Gastrocnemius medialis (tissue), 4 donors: ENCODE measurements around the gene MEF2D. TPM values are rescaled to one million over a fixed set of nuclear protein-coding genes. Genes with fewer than 3 reads are reported as not detected.

Source experiments
- ATAC-seq, 2 donors: fragments of 150-250 bp; one replicate each; pipeline ENCODE4 v1.9.1; 2016
- DNase-seq, 2 donors: peaks; one replicate each; pipeline ENCODE4 v3.0.0-alpha.2; 2019
- H3K27ac ChIP-seq, 4 donors: fragments of 200-600 bp; sonication (generic); 1 replicate in 1 of 4; 2 replicates in 3 of 4; pipeline ENCODE4 v1.5.1; 2016 to 2018; ENCODE audit warnings: mild to moderate bottlenecking in 2 of 4, moderate library complexity in 1 of 4
- H3K27me3 ChIP-seq, 3 donors: fragments of 200-600 bp; sonication (generic) in 2 of 3; 1 replicate in 1 of 3; 2 replicates in 2 of 3; pipeline versions ENCODE4 v1.5.1 to v1.6.0; 2016 to 2019; ENCODE audit warnings: mild to moderate bottlenecking in 1 of 3, moderate library complexity in 1 of 3
- H3K36me3 ChIP-seq, 2 donors: fragments of 200-600 bp; sonication (generic) in 1 of 2; one replicate each; pipeline ENCODE4 v1.5.1; 2017 to 2018
- H3K4me1 ChIP-seq, 2 donors: fragments of 200-600 bp; sonication (generic) in 1 of 2; one replicate each; pipeline ENCODE4 v1.5.1; 2016 to 2017; ENCODE audit warnings: mild to moderate bottlenecking in 2 of 2
- H3K4me3 ChIP-seq, 4 donors: fragments of 200-600 bp; sonication (generic) in 3 of 4; 1 replicate in 1 of 4; 2 replicates in 3 of 4; pipeline ENCODE4 v1.5.1; 2016 to 2019; ENCODE audit warnings: mild to moderate bottlenecking in 2 of 4
- H3K9me3 ChIP-seq, 3 donors: fragments of 200-600 bp; sonication (generic) in 2 of 3; 1 replicate in 1 of 3; 2 replicates in 2 of 3; pipeline ENCODE4 v1.5.1; 2016 to 2019
- POLR2A ChIP-seq, 2 donors: fragments of 450-650 bp; IDR thresholded peaks; one replicate each; pipeline ENCODE4 v1.6.1; 2017; ENCODE audit warnings: antibody characterized with exemption in 2 of 2, mild to moderate bottlenecking in 2 of 2, moderate library complexity in 2 of 2
- in situ Hi-C, 4 donors: fragments of 200-750 bp; cut with MboI; loops; one replicate each; pipeline versions ENCODE4 v1.15.0 to v1.8.0; 2017; ENCODE audit warnings: low sequenced_read_pairs in 4 of 4
- intact Hi-C: fragments of 100-400 bp; cut with DNase I; formaldehyde crosslinking; loops from one replicate; pipeline ENCODE4 v1.15.1; 2023; ENCODE audit warnings: low total_unique reads
- total RNA-seq, 4 donors: library from RNA; depleted of rRNA; stranded (reverse); fragments of >200 nt; gene quantifications; one replicate each; pipeline versions ENCODE4 v1.1.0 to v1.2.3, GENCODE V29; 2016
- TF ChIP-seq, protein P1 (sequence below), 5 experiments: fragments of 450-650 bp in 3 of 5; fragments of 200-600 bp in 2 of 5; sonication (generic) in 2 of 5; IDR thresholded peaks in 4 of 5; conservative IDR thresholded peaks in 1 of 5; 1 replicate in 4 of 5; 2 replicates in 1 of 5; pipeline ENCODE4 v1.5.1; 2016 to 2019; ENCODE audit warnings: antibody characterized with exemption in 5 of 5, mild to moderate bottlenecking in 3 of 5, moderate library complexity in 3 of 5

MEF2D gene
- total RNA-seq, 4 donors from 2014 or later = 129 to 260 (median 168) TPM

- Histone ChIP-seq H3K27me3 (no peaks in the 10 kb centered on the region), H3K27ac (peak overlapping the region; percentile 96 to 99 (median 98)), H3K36me3 (no peaks in the 10 kb centered on the region), H3K4me1 (peaks cover 55 to 74% of the 10 kb centered on the region in 2 donors), H3K9me3 (no peaks in the 10 kb centered on the region), H3K4me3 (peak overlapping the region; percentile 34 to 92 (median 64))
- no peak for ATAC-seq
- in situ Hi-C loops = loop anchor here in 2 of 4 donors (5.0 kb wide), 1 partner anchor 33 kb away; no protein-coding TSS in a partner anchor
- TF ChIP-seq, protein P1, sequence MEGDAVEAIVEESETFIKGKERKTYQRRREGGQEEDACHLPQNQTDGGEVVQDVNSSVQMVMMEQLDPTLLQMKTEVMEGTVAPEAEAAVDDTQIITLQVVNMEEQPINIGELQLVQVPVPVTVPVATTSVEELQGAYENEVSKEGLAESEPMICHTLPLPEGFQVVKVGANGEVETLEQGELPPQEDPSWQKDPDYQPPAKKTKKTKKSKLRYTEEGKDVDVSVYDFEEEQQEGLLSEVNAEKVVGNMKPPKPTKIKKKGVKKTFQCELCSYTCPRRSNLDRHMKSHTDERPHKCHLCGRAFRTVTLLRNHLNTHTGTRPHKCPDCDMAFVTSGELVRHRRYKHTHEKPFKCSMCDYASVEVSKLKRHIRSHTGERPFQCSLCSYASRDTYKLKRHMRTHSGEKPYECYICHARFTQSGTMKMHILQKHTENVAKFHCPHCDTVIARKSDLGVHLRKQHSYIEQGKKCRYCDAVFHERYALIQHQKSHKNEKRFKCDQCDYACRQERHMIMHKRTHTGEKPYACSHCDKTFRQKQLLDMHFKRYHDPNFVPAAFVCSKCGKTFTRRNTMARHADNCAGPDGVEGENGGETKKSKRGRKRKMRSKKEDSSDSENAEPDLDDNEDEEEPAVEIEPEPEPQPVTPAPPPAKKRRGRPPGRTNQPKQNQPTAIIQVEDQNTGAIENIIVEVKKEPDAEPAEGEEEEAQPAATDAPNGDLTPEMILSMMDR (IDR thresholded peaks at IDR 0.05 in 4 of 5, conservative IDR thresholded peaks at IDR 0.05 in 1 of 5) = no peak
- no peak for TF ChIP-seq POLR2A (IDR thresholded peaks at IDR 0.05)
- intact Hi-C loops = loop anchor here (1.0 to 5.0 kb wide), 5 partner anchors 12 to 383 kb away; partner anchors contain the start of genes SMG5 and TMEM79
- no peak for DNase-seq
Measured at GRCh38 chr1:156505679-156506298, 5.2 kb upstream of the MEF2D start.

- Histone ChIP-seq H3K36me3 (no peaks in the 10 kb centered on the region), H3K27me3 (no peaks in the 10 kb centered on the region), H3K27ac (peak overlapping the region; percentile 96 to 99 (median 98)), H3K9me3 (no peaks in the 10 kb centered on the region), H3K4me1 (peaks cover 50 to 69% of the 10 kb centered on the region in 2 donors), H3K4me3 (peak overlapping the region; percentile 48 to 92 (median 64))
- intact Hi-C loops = loop anchor here (1.0 to 5.0 kb wide), 6 partner anchors 12 to 383 kb away; partner anchors contain the start of genes SMG5 and TMEM79
- peak; percentile 34 to 42 for ATAC-seq
- DNase-seq = peak; percentile 99 to 100
- in situ Hi-C loops = loop anchor here in 2 of 4 donors (5.0 kb wide), 1 partner anchor 33 kb away; no protein-coding TSS in a partner anchor
- TF ChIP-seq, protein P1 (IDR thresholded peaks at IDR 0.05 in 4 of 5, conservative IDR thresholded peaks at IDR 0.05 in 1 of 5) = peak in 1 of 5 experiments; percentile 38
- TF ChIP-seq POLR2A (IDR thresholded peaks at IDR 0.05) = no peak
Measured at GRCh38 chr1:156504821-156505678, 4.5 kb upstream of the MEF2D start.

- intact Hi-C loops = loop anchor here (5.0 kb wide), 1 partner anchor 158 kb away; no protein-coding TSS in a partner anchor
- Histone ChIP-seq H3K36me3 (no peaks in the 10 kb centered on the region), H3K4me3 (peak overlapping the region; percentile 48 to 92 (median 61)), H3K4me1 (peaks cover 44 to 63% of the 10 kb centered on the region in 2 donors), H3K9me3 (no peaks in the 10 kb centered on the region), H3K27me3 (no peaks in the 10 kb centered on the region), H3K27ac (peak overlapping the region; percentile 96 to 99 (median 98))
- TF ChIP-seq, protein P1 (IDR thresholded peaks at IDR 0.05 in 4 of 5, conservative IDR thresholded peaks at IDR 0.05 in 1 of 5) = no peak
- no peak for TF ChIP-seq POLR2A (IDR thresholded peaks at IDR 0.05)
- DNase-seq (peak in 1 of 2 donors; percentile 40), ATAC-seq (no peak)
- in situ Hi-C loops = no loop called here
Measured at GRCh38 chr1:156504438-156504813, 3.9 kb upstream of the MEF2D start.

DNA sequence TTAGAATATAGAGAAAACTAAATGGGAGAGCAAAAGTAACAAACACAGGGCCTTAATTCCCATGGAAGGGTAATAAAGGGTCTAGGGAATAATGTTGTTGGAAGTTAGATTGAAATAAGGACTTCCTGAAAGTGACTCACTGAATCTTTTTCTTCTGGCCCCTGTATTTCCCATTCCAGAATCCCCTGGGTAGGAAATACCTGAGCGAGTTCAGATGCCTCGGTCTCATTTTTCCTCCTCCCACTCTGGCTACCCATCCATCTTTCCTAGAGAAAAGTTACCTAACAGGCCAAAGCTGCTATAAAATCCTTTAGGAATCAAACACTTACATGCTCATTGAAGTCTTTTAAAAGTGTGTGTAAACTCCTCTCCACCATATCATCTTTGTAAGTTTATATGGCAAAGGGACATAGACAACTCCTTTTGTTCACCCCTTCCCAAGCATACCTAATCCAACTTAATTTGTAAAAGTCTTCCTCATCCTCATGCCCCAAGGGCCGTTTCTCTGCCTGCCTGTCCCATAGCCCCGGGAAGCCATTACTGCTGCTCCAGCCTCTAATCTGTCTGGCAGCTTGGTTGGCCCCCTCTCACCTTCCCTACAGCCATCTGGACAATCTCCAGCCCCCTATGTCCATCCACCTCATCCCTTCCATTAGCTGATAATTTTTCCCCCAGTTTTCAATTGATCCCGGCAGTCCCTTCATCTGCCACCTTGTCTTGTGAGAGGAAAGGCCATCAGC lies 3.3 kb upstream of the MEF2D start:
- intact Hi-C loops = loop anchor here (5.0 kb wide), 1 partner anchor 158 kb away; no protein-coding TSS in a partner anchor

More for the DNA sequence above, 3.3 kb upstream of the MEF2D start:
- Histone ChIP-seq H3K27ac (peak overlapping the region; percentile 96 to 99 (median 98)), H3K4me1 (peaks cover 40 to 60% of the 10 kb centered on the region in 2 donors), H3K4me3 (peak overlapping the region; percentile 48 to 92 (median 61)), H3K27me3 (no peaks in the 10 kb centered on the region), H3K9me3 (no peaks in the 10 kb centered on the region), H3K36me3 (no peaks in the 10 kb centered on the region)
- in situ Hi-C loops = no loop called here
- ATAC-seq = no peak
- no peak for TF ChIP-seq POLR2A (IDR thresholded peaks at IDR 0.05)
- TF ChIP-seq, protein P1 (IDR thresholded peaks at IDR 0.05 in 4 of 5, conservative IDR thresholded peaks at IDR 0.05 in 1 of 5) = no peak
- peak in 1 of 2 donors; percentile 28 for DNase-seq
